ENCODE results near the gene CST9L. TPM values are rescaled to one million over a fixed set of nuclear protein-coding genes. Genes with fewer than 3 reads are reported as not detected.

CST9L gene
- total and polyA plus RNA-seq, 2 of the 13 experiments (the other 11 are each of a cell fraction or from before 2014, with no cell fraction given) = 0.15 TPM; not detected in 1

DNA sequence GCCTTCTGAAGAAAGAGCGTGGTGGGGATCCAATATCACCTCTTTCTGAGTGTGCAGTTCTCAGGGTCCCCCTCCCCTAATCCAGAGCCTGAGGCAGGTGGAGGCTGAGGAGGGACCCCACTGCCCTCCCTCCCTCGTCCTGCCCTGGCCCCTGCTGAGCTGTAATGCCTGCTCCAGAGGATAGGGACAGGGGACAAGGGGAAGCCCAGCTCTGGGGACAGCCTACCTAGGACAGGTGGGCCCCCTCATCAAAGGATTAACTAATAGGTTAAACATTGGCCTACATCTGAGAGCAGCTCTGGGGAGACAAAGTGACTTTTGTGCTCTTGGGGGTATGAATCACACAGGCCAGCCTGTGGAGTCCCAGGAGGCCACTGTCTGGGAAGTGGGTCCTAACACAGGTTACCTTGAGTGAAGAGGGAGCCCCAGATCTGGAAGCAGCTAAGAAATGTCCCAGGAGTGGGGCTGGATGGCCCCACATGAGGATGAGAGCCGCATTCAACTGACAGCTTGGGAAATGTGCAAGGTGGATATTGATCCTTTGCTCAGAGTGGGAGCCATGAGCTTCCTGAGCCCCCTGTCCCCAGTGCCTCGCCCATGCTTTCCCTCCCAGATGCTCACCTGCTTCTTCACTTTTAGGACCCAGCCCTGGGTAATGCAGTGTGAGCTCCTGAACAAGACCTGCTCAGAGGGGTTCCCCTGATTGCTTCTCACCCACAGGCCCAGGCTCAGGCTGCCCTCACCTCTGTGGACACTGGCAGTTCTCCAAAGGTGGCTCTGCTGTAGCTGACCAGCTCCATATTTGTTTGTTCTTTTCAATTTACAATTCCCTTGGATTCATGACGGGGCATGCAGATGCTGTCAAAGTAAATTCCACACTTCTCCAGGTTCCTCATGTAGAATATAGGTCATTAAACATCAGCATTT is 17.8 kb upstream of the CST9L start (continued):
- TF ChIP-seq, protein P1, sequence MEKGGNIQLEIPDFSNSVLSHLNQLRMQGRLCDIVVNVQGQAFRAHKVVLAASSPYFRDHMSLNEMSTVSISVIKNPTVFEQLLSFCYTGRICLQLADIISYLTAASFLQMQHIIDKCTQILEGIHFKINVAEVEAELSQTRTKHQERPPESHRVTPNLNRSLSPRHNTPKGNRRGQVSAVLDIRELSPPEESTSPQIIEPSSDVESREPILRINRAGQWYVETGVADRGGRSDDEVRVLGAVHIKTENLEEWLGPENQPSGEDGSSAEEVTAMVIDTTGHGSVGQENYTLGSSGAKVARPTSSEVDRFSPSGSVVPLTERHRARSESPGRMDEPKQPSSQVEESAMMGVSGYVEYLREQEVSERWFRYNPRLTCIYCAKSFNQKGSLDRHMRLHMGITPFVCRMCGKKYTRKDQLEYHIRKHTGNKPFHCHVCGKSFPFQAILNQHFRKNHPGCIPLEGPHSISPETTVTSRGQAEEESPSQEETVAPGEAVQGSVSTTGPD (CRISPR knock-in tag; IDR thresholded peaks at IDR 0.05) = peak; percentile 72; the same call in 1 of the 2 replicates
- TF ChIP-seq, protein P2, sequence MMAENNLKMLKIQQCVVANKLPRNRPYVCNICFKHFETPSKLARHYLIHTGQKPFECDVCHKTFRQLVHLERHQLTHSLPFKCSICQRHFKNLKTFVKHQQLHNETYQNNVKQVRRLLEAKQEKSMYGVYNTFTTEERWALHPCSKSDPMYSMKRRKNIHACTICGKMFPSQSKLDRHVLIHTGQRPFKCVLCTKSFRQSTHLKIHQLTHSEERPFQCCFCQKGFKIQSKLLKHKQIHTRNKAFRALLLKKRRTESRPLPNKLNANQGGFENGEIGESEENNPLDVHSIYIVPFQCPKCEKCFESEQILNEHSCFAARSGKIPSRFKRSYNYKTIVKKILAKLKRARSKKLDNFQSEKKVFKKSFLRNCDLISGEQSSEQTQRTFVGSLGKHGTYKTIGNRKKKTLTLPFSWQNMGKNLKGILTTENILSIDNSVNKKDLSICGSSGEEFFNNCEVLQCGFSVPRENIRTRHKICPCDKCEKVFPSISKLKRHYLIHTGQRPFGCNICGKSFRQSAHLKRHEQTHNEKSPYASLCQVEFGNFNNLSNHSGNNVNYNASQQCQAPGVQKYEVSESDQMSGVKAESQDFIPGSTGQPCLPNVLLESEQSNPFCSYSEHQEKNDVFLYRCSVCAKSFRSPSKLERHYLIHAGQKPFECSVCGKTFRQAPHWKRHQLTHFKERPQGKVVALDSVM (CRISPR knock-in tag; IDR thresholded peaks at IDR 0.05) = peak; percentile 66; the same call in 1 of the 2 replicates
- TF ChIP-seq, protein P3, sequence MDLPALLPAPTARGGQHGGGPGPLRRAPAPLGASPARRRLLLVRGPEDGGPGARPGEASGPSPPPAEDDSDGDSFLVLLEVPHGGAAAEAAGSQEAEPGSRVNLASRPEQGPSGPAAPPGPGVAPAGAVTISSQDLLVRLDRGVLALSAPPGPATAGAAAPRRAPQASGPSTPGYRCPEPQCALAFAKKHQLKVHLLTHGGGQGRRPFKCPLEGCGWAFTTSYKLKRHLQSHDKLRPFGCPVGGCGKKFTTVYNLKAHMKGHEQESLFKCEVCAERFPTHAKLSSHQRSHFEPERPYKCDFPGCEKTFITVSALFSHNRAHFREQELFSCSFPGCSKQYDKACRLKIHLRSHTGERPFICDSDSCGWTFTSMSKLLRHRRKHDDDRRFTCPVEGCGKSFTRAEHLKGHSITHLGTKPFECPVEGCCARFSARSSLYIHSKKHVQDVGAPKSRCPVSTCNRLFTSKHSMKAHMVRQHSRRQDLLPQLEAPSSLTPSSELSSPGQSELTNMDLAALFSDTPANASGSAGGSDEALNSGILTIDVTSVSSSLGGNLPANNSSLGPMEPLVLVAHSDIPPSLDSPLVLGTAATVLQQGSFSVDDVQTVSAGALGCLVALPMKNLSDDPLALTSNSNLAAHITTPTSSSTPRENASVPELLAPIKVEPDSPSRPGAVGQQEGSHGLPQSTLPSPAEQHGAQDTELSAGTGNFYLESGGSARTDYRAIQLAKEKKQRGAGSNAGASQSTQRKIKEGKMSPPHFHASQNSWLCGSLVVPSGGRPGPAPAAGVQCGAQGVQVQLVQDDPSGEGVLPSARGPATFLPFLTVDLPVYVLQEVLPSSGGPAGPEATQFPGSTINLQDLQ (CRISPR knock-in tag; IDR thresholded peaks at IDR 0.05) = no peak
- TF ChIP-seq MED8 (CRISPR knock-in tag; IDR thresholded peaks at IDR 0.05; ENCODE audit: insufficient replicate concordance) (peak; percentile 82), ZNF510 (CRISPR knock-in tag; IDR thresholded peaks at IDR 0.05; ENCODE audit: low read depth) (no peak), SKI (IDR thresholded peaks at IDR 0.05; ENCODE audit: partially characterized antibody) (peak; percentile 61), ZFYVE20 (CRISPR knock-in tag; IDR thresholded peaks at IDR 0.05; ENCODE audit: borderline replicate concordance, low read depth) (no peak), ZNF850 (CRISPR knock-in tag; conservative IDR thresholded peaks at IDR 0.05) (no peak), SETDB1 (CRISPR knock-in tag; IDR thresholded peaks at IDR 0.05; ENCODE audit: borderline replicate concordance) (no peak), EED (CRISPR knock-in tag; IDR thresholded peaks at IDR 0.05) (no peak), KLF16 (CRISPR knock-in tag; IDR thresholded peaks at IDR 0.05) (no peak), SNAPC2 (CRISPR knock-in tag; IDR thresholded peaks at IDR 0.05) (no peak), AHR (CRISPR knock-in tag; IDR thresholded peaks at IDR 0.05) (no peak), FOXK1 (CRISPR knock-in tag; IDR thresholded peaks at IDR 0.05; ENCODE audit: borderline replicate concordance, low read depth) (peak; percentile 35; the same call in 1 of the 2 replicates), ELF1 (CRISPR knock-in tag; IDR thresholded peaks at IDR 0.05) (peak; percentile 26), TBX2 (CRISPR knock-in tag; IDR thresholded peaks at IDR 0.05; ENCODE audit: borderline replicate concordance) (peak; percentile 72), ZFY (CRISPR knock-in tag; IDR thresholded peaks at IDR 0.05) (peak; percentile 61), ZNF543 (CRISPR knock-in tag; IDR thresholded peaks at IDR 0.05) (peak; percentile 87)
- TF ChIP-seq, protein P4, sequence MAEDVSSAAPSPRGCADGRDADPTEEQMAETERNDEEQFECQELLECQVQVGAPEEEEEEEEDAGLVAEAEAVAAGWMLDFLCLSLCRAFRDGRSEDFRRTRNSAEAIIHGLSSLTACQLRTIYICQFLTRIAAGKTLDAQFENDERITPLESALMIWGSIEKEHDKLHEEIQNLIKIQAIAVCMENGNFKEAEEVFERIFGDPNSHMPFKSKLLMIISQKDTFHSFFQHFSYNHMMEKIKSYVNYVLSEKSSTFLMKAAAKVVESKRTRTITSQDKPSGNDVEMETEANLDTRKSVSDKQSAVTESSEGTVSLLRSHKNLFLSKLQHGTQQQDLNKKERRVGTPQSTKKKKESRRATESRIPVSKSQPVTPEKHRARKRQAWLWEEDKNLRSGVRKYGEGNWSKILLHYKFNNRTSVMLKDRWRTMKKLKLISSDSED (CRISPR knock-in tag; IDR thresholded peaks at IDR 0.05) = 0 out of 2 replicates have a peak, but pooled peaks have one; percentile 40
- TF ChIP-seq, protein P5, sequence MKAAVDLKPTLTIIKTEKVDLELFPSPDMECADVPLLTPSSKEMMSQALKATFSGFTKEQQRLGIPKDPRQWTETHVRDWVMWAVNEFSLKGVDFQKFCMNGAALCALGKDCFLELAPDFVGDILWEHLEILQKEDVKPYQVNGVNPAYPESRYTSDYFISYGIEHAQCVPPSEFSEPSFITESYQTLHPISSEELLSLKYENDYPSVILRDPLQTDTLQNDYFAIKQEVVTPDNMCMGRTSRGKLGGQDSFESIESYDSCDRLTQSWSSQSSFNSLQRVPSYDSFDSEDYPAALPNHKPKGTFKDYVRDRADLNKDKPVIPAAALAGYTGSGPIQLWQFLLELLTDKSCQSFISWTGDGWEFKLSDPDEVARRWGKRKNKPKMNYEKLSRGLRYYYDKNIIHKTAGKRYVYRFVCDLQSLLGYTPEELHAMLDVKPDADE (CRISPR knock-in tag; IDR thresholded peaks at IDR 0.05) = no peak
